GM18502 (cell line): ENCODE data around the gene TCTN2.

Source experiments
- ATAC-seq: cut with Tn5 transposase; IDR thresholded peaks from one replicate; pipeline ENCODE4 v1.9.1; 2021; ENCODE audit warnings: mild to moderate bottlenecking; ENCODE audit not compliant: unreplicated experiment, poor library complexity

Gene TCTN2

GRCh38 chr12:123683964-123684363, 13.1 kb downstream of the TCTN2 start:
- no peak for ATAC-seq

- no peak for ATAC-seq
Measured at GRCh38 chr12:123686636-123687190, 15.8 kb downstream of the TCTN2 start.

DNA sequence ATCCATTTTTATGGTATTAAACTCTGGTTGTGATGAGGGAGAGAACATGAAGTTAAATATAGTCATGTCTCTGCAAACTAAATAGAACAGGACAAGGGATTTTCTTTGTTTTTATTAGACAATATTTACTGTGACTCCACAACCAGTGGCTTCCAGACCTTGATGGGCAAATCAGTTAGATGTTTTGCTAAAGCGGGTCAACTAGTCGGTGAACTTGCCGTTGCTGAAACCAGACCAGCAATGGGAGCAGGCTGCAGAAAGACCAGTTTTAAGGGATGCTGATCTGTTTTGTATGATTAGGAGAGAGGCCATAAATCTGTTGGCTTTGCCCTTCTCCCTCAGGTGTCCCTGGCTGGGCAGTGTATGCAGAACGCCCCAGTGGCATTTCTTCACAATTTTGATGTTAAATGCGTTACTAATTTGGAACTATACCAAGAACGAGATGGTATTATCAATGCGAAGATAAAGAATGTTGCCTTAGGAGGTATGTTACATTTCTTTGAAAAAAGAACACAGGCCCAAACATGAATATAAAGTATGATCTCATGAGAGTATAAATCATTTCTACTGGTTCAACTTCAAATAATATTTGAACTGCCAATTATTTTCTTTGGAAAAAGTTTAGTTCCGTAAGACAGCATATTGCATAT, 19.4 kb downstream of the TCTN2 start:
- ATAC-seq: no peak

DNA sequence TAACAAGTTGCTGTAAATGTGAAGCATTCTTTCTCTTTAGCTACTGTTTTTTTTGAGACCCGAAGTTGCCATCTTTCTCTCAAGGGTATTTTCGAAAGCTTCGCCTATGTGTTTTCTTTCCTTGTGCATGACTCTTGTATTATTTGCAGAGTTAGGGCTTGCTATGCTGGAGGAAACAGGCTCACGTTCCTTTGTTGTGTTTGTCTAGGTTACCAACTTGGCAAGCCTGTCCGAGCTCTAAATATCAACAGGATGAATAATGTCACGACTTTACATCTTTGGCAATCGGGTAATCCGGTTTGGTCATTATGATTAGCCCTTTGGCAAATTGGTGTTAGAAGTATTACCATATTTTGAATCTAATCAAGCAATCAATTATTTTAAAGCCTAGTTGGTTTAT, 25.3 kb downstream of the TCTN2 start:
- ATAC-seq: no peak

DNA sequence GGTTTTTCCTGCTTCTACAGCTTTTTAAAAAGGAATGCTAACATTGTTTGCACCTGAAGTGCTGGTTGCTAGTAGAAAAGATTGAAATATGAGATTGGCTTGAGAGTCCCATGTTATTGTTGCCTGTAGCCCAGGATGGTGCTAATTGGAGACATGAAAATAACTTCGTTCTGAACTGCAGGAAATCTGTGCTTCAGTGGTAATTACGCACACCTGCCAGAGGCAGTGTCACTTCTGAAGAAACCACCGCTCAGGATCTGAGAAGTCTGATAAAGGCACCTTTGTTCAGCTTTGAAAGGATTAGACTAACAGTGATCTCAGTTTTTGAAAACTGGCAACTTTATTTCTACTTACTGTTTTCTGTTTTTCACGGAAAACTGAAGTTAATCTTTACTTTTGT, 25.7 kb downstream of the TCTN2 start:
- ATAC-seq: no peak

GRCh38 chr12:123705935-123706334, 35.0 kb downstream of the TCTN2 start:
- no peak for ATAC-seq

DNA sequence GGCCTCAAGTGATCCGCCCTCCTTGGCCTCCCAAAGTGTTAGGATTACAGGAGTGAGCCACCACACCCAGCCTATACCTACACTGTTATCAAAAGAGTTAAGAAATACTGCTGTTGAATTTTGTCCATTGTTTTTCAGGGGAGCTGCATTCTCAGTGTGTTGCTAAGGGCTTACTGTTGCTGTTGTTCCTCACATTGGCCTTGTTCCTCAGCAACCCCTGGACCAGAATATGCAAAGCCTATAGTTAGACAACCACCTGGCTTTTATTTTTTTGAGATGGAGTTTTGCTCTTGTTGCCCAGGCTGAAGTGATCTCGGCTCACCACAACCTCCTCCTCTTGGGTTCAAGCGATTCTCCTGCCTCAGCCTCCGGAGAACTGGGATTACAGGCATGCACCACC, 36.6 kb downstream of the TCTN2 start:
- ATAC-seq: no peak

DNA sequence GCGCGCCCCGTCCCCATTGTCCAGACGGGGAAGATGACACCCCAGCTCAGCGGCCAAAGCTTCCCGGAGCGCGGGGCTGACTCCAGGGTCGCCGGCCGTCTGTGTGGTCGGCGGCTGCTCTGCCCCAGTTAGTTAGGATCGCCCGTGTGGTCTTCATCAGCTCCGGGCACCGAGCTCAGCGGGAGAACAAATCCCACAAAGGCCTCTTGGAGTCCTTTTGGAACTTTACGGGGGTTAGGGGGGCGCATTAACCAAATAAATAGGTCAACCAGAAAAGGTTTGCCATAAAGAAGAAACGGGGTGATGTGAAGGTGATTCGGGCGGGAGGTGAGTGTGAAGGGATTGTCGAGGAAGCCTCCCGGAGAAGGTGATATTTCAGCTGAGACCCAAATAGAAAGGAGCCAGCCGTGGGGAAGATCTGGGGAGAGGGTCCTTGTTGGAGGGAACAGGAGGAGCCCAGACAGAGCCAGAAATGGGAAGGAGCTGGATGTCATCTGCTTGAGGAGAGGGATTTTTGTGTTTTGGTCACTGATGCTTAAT, 41.9 kb downstream of the TCTN2 start:
- no peak for ATAC-seq

- ATAC-seq: no peak
Measured at GRCh38 chr12:123713398-123713797, 42.5 kb downstream of the TCTN2 start.

DNA sequence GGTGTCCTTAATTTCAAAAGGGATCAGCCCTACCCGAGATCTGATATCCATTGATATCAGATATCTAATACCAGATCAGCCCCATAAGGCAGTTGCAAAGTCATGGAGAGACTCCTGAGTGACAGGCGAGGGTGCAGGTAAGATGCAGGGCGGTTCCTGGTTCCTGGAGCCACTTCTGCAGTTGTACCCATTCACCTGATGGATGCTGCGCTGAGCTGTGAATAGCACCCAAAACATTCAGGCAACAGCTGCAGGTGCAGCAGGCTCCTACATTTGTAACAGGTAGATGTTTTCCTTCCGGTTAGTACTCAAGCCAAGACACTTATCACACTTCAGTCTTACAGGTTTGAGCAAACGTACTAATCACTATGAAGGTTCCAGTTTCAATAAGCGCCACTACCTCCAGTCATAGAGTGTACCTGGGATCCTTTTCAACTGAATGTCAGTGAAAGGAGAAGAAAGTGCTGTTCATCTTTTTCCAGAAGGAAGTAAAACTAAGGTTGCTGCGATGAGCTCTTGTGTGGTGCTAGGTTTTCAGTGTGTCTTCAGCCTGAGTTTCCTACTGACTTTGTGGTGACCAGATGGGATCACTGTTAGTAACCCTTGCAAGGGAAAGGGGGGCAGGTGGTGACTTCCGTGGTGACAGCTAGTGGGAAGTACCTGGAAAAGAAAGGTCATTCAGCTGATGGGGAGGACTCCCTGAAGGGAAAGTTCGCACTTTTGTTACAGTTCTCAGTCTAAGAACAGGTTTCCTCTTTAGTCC, 43.1 kb downstream of the TCTN2 start:
- no peak for ATAC-seq

- ATAC-seq: no peak
Measured at GRCh38 chr12:123715195-123715594, 44.3 kb downstream of the TCTN2 start.

DNA sequence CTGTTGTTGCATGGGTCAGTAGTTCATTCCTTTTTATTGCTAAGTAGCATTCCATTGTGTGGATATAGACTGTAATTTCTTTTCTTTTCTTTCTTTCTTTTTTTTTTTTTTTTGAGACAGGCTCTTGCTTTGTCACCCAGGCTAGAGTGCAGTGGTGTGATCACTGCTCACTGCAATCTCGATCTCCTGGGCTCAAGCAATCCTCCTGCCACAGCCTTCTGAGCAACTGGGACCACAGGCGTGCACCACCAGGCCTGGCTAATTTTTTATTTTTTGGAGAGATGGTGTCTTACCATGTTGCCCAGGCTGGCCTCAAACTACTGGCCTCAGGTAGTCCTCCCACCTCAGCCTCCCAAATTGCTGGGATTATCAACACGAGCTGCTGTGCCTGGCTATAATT, 46.4 kb downstream of the TCTN2 start:
- ATAC-seq: no peak

DNA sequence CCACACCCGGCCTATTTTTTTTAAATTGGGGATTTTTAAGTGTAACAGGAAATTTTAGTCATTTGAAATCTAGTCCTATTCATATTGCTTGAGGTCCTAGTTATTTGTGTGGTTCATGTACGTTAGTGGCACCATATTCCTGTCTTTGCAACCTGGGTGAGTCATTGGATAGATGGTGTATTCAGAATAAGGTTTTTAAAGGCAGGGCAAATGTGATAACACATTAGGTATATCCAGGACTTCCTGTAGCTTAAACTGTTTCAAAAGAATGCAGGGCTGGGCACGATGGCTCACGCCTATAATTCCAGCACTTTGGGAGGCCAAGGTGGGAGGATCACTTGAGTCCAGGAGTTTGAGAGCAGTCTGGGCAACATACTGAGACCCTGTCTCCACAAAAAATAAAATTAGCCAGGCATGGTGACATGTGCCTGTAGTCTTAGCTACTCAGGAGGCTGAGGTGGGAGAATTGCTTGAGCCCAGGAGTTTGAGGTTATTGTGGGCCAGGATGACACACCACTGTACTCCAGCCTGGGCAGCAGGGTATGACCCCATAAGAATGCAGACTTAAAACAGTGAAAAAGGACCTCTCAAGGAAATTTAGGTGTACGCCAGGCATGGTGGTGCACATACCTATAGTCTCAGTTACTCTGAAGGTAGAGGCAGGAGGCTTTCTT, 49.4 kb downstream of the TCTN2 start:
- ATAC-seq: no peak

DNA sequence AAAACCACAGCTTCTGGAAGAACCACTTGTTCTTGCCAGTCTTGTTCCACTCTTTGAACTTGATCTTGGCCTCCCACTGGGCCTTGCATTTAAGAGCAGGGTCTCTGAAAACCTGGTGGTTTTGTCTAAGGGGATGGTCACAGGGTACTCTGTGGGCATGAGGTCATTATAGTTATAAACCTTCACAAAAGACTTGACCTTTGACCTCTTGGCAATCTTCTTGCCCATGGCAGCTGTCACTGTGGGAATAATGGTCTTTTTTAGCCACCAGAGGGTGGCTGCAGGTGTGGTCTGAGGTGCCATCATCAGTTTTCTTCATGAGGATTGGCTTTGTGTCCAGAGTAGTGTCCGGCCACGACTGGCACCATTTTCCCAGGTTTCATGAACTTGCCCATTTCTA, 50.3 kb downstream of the TCTN2 start:
- ATAC-seq: no peak

- ATAC-seq: no peak
Measured at GRCh38 chr12:123723011-123723410, 52.1 kb downstream of the TCTN2 start.

- ATAC-seq: peak; percentile 49
Measured at GRCh38 chr12:123723765-123724164, 52.9 kb downstream of the TCTN2 start.

DNA sequence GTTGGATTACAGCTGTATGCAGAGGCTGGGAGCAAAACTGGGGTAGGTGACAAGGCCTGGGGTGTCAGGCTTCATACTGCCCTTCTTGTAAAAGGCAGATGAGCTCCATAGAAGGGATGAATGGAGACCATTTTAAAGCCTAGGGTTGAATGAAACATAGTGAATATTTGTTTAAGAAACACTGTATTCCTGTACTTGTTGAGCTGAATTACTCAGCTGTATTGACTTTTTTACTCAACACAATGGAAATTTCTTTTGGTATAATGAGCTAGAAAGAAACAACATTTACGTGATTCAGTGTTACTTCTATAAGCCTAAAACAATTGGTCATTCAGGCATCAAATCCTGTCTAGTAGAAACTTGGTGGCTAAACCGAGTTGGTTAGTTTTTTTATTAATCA, 55.3 kb downstream of the TCTN2 start:
- ATAC-seq: no peak

DNA sequence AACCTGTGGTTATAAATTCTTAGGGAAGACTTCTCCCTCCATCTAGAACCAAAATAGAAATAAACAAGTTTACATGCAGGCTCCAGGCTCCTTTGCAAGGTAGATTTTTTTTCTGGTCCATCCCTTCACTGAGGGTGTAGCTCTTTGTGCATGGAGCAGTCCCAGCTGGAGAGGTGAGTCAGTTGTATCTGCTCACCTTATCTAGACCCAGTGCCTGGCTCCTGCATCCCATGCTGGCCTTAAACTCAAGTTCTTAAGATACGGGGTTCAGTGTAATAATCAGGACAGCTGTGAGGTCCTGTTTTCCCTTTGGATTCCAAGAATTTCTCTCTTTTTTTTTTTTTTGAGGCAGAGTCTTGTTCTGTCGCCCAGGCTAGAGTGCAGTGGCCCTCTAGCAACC, 56.0 kb downstream of the TCTN2 start:
- ATAC-seq: no peak

DNA sequence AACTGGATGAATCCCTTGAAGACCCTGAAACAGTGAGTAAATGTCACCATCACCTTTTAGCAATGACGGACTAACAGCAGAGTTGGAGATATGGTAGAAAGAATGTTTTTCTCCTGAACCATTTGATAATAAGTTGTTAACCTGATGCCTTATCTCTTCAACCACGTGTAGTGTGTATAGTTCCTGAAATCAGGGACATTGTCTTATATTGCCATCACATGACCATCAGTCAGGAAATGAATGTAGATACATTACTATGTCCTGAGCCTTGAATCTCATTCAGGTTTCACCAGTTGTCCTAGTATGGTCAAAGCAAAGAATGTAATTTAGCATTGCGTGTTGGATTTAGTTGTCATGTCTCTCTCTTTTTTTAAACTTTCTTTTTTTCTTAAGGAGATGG, 57.0 kb downstream of the TCTN2 start:
- no peak for ATAC-seq

- no peak for ATAC-seq
Measured at GRCh38 chr12:123731596-123731995, 60.7 kb downstream of the TCTN2 start.

GRCh38 chr12:123732251-123732650, 61.3 kb downstream of the TCTN2 start:
- ATAC-seq: no peak
